ENCODE data around the gene NFS1. TPM values are rescaled to one million over a fixed set of nuclear protein-coding genes. Genes with fewer than 3 reads are reported as not detected.
A peak's percentile ranks its signal among the peaks of the same experiment; 100 is the strongest.

NFS1 gene
- total RNA-seq, 4 donors from 2014 or later = 16.8 to 40.0 (median 31.4) TPM

DNA sequence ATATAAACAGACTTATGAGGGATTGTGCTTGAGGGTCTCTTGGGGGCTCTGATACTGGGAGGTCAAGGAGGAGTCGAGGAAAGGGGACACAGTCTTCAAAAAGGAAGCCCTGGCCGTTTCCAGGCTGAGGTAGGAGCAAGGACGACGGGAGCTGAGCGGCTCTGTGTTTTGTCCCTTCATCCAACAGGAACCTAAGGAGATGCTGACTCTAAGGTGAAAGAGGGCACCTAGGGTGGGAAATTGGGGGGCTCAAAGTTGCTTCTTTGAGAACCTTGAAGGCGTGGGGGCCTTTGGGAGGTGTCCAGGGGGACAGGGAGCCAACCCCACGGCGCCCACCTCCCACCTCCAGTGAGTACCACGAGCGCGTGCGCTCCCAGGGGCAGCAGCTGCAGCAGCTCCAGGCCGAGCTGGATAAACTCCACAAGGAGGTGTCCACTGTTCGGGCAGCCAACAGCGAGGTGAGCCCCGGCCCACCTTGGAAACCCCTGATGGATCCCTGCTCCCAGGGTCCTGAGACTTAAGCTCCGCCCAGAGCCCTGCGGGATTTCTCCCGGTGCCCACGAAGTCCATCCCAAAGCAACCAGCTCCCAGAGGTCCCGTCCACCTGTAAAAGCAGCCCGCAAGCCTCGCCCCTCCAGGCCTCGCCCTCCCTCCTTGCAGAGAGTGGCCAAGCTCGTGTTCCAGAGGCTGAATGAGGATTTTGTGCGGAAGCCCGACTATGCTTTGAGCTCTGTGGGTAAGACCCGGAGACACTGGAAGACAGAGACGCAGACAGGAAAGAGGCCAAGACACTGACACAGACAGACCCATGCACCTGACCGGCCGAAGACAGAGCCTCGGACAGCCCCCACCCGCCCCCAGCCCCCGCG, 80.7 kb downstream of the NFS1 start:
- peak overlapping the region; percentile 32 to 70 for H3K4me3 ChIP-seq
- H3K4me1 ChIP-seq = peaks cover 0 to 45% (median 22%) of the 10 kb centered on the region in 3 donors
- no peaks in the 10 kb centered on the region for H3K9me3 ChIP-seq
- no peak for TF ChIP-seq POLR2AphosphoS5 (IDR thresholded peaks at IDR 0.05)
- TF ChIP-seq EP300 (IDR thresholded peaks at IDR 0.05) = no peak
- TF ChIP-seq, protein P1, sequence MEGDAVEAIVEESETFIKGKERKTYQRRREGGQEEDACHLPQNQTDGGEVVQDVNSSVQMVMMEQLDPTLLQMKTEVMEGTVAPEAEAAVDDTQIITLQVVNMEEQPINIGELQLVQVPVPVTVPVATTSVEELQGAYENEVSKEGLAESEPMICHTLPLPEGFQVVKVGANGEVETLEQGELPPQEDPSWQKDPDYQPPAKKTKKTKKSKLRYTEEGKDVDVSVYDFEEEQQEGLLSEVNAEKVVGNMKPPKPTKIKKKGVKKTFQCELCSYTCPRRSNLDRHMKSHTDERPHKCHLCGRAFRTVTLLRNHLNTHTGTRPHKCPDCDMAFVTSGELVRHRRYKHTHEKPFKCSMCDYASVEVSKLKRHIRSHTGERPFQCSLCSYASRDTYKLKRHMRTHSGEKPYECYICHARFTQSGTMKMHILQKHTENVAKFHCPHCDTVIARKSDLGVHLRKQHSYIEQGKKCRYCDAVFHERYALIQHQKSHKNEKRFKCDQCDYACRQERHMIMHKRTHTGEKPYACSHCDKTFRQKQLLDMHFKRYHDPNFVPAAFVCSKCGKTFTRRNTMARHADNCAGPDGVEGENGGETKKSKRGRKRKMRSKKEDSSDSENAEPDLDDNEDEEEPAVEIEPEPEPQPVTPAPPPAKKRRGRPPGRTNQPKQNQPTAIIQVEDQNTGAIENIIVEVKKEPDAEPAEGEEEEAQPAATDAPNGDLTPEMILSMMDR (IDR thresholded peaks at IDR 0.05) = no peak
- no peak for TF ChIP-seq POLR2A (IDR thresholded peaks at IDR 0.05)
- no peaks in the 10 kb centered on the region for H3K27me3 ChIP-seq
- peaks cover 0 to 14% of the 10 kb centered on the region in 2 donors for H3K36me3 ChIP-seq
- 4% methylated on average over 4 of the region's 35 CpGs; no CpG with 5 or more reads in 1 of the 2 donors for WGBS, 2 donors (ENCODE audit: low coverage in 1 of 2)
- H3K27ac ChIP-seq = peak overlapping the region in 3 of 4 donors; percentile 54 to 97 (median 60)
- ATAC-seq = no peak

Small RNA genes within 50 kb of the gene (small RNA-seq; reads per million reads assigned to genes)
- gene RNU6-759P = 0 reads per million in 4 donors

Other genes starting within 250 kb of the NFS1 start
- gene CEP250, start 243.8 kb downstream of the NFS1 start, total RNA-seq = 10 to 100 TPM; 22.6 to 37.9 (median 30.9) TPM
- not detected for gene C20orf173, start 169.7 kb downstream of the NFS1 start, total RNA-seq
- gene ERGIC3, start 157.3 kb downstream of the NFS1 start, total RNA-seq = 100 to 1,000 TPM; 129 to 200 (median 163) TPM
- 1 to 10 TPM in 3 of 4 donors, under 1 TPM in 1; 0.85 to 3.5 (median 2.9) TPM for gene SPAG4, start 83.5 kb downstream of the NFS1 start, total RNA-seq
- gene CPNE1, start 34.5 kb downstream of the NFS1 start, total RNA-seq = 100 to 1,000 TPM in 2 of 4 donors, 10 to 100 TPM in 2; 43.8 to 131 (median 95.2) TPM
- 10 to 100 TPM; 18.9 to 36.3 (median 29.5) TPM for gene RBM12, start 34.5 kb downstream of the NFS1 start, total RNA-seq
- gene ROMO1, start 53 bp upstream of the NFS1 start, total RNA-seq = 100 to 1,000 TPM; 158 to 312 (median 228) TPM
- 100 to 1,000 TPM; 159 to 369 (median 238) TPM for gene RBM39, start 42.9 kb upstream of the NFS1 start, total RNA-seq
- gene PHF20, start 72.7 kb upstream of the NFS1 start, total RNA-seq = 10 to 100 TPM; 42.0 to 55.9 (median 49.2) TPM